ENCODE results near the gene TSC22D3. TPM values are rescaled to one million over a fixed set of nuclear protein-coding genes. Genes with fewer than 3 reads are reported as not detected.
"Not testable (repeated sequence)": the region's sequence is repeated elsewhere in the genome, so short reads cannot be mapped to it uniquely, and the experiment has no call there.

Gene TSC22D3
- 100 to 1,000 TPM; 232 to 551 (median 473) TPM for total RNA-seq
- 100 to 1,000 TPM in 1 of 3 donors, 10 to 100 TPM in 2; 40.5 to 272 (median 64.9) TPM for polyA plus RNA-seq

GRCh38 chrX:107775734-107776511, at the start of gene TSC22D3:
Gene TSC22D3, minus strand, starts transcription at chrX:107775787. Its CDS starts 368 bp downstream, at chrX:107775419.
- peak; percentile 94 for DNase-seq
- 0% methylated on average over 57 to 59 of the region's 59 CpGs for WGBS, 2 donors
- peaks cover 0 to 17% (median 4%) of the 10 kb centered on the region in 4 donors for H3K4me1 ChIP-seq

GRCh38 chrX:107823456-107823855, 47.9 kb upstream of the TSC22D3 start:
- TF ChIP-seq EP300 (IDR thresholded peaks at IDR 0.05) (no peak), POLR2AphosphoS5 (IDR thresholded peaks at IDR 0.05) (no peak), CTCF (IDR thresholded peaks at IDR 0.05) (no peak), POLR2A (IDR thresholded peaks at IDR 0.05) (no peak)
- H3K4me3 ChIP-seq = no peak overlapping the region
- no peak for DNase-seq
- H3K9me3 ChIP-seq = peaks cover 0 to 9% (median 0%) of the 10 kb centered on the region in 4 donors
- H3K36me3 ChIP-seq = no peaks in the 10 kb centered on the region
- intact Hi-C loops (cut with DNase I) = no loop called here
- H3K27ac ChIP-seq = no peak overlapping the region
- H3K4me1 ChIP-seq = peaks cover 0 to 12% (median 0%) of the 10 kb centered on the region in 4 donors
- H3K27me3 ChIP-seq = no peaks in the 10 kb centered on the region
- WGBS, 2 donors = 13 to 31% methylated on average over 1 of the region's 1 CpG

More at GRCh38 chrX:107775734-107776511, at the start of gene TSC22D3:
- Histone ChIP-seq H3K9me3 (no peaks in the 10 kb centered on the region), H3K27me3 (no peaks in the 10 kb centered on the region), H3K4me3 (peak within 1 kb of the TSS; percentile 44 to 64 (median 54)), H3K36me3 (no peaks in the 10 kb centered on the region), H3K27ac (peak within 1 kb of the TSS; percentile 83 to 87 (median 85))
- TF ChIP-seq POLR2A (IDR thresholded peaks at IDR 0.05) = peak in 1 of 2 donors; percentile 7
- TF ChIP-seq EP300 (IDR thresholded peaks at IDR 0.05) = no peak
- peak; percentile 75 to 85 (median 79) for TF ChIP-seq POLR2AphosphoS5 (IDR thresholded peaks at IDR 0.05)
- no peak for TF ChIP-seq CTCF (IDR thresholded peaks at IDR 0.05)
- intact Hi-C loops (cut with DNase I) = loop anchor here (1.0 to 5.0 kb wide), 2 partner anchors 58 to 119 kb away; no protein-coding TSS in a partner anchor

GRCh38 chrX:107823042-107823441, 47.5 kb upstream of the TSC22D3 start:
- TF ChIP-seq POLR2A (IDR thresholded peaks at IDR 0.05) = no peak
- no peak for TF ChIP-seq CTCF (IDR thresholded peaks at IDR 0.05)
- no peak for TF ChIP-seq EP300 (IDR thresholded peaks at IDR 0.05)
- no peak for TF ChIP-seq POLR2AphosphoS5 (IDR thresholded peaks at IDR 0.05)
- H3K36me3 ChIP-seq = no peaks in the 10 kb centered on the region
- peaks cover 0 to 11% (median 0%) of the 10 kb centered on the region in 4 donors for H3K4me1 ChIP-seq
- H3K9me3 ChIP-seq = peaks cover 0 to 9% (median 0%) of the 10 kb centered on the region in 4 donors
- no peak overlapping the region for H3K4me3 ChIP-seq
- H3K27ac ChIP-seq = no peak overlapping the region
- H3K27me3 ChIP-seq = no peaks in the 10 kb centered on the region
- DNase-seq = no peak
- intact Hi-C loops (cut with DNase I) = no loop called here
- WGBS, 2 donors = 69 to 81% methylated on average over 2 of the region's 2 CpGs

- Histone ChIP-seq H3K4me1 (no peaks in the 10 kb centered on the region), H3K4me3 (no peak overlapping the region), H3K27ac (no peak overlapping the region), H3K36me3 (no peaks in the 10 kb centered on the region), H3K9me3 (peaks cover 0 to 9% (median 0%) of the 10 kb centered on the region in 4 donors), H3K27me3 (no peaks in the 10 kb centered on the region)
- TF ChIP-seq CTCF (IDR thresholded peaks at IDR 0.05) = no peak
- TF ChIP-seq POLR2AphosphoS5 (IDR thresholded peaks at IDR 0.05) = no peak
- no peak for TF ChIP-seq POLR2A (IDR thresholded peaks at IDR 0.05)
- TF ChIP-seq EP300 (IDR thresholded peaks at IDR 0.05) = no peak
- no peak for DNase-seq
- intact Hi-C loops (cut with DNase I) = no loop called here
Observed at GRCh38 chrX:107818900-107819521, 43.4 kb upstream of the TSC22D3 start.

- H3K27me3 ChIP-seq; H3K27ac ChIP-seq; DNase-seq; H3K9me3 ChIP-seq; intact Hi-C loops (cut with DNase I); H3K36me3 ChIP-seq; H3K4me3 ChIP-seq; H3K4me1 ChIP-seq: not testable (repeated sequence)
- 91 to 92% methylated on average over 10 of the region's 10 CpGs for WGBS, 2 donors
Observed at GRCh38 chrX:107810053-107810452, 34.5 kb upstream of the TSC22D3 start.
